ENCODE results near the gene SENP8. TPM values are rescaled to one million over a fixed set of nuclear protein-coding genes. Genes with fewer than 3 reads are reported as not detected.

The SENP8 gene
- total RNA-seq, 2 experiments from 2014 or later, result 0.69 to 4.6 TPM

DNA sequence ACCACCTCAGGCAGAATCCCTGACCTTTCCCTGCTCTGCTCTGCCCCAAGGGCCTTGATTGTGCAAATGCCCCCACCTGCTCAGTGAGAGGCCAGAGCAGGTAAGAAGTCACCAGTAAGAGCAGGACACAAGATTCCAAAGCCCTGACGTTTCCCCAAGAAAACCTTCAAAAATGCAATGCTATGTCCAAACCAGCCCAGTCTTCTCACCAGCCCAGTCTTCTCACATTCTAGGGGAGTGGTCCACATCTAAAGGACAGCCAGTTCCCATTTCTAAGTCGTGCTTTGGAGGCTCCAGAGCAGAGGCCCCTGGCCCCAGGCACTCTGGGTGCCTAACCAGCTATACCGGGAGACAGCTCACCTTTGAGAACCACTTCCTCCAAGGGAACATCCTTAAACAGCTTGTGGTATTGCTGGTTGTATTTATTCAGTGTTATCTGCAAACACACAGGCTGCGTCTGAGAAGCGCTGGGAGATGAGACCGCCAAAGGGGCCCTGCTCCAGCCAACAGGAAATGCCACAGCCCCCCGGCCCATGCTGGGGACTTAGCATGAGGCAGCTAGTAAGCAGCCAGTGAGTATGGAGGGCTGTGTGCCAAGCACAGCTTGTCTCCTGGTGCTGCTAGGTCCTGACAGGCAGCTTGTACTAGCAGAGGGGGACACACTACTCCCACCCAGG, 50.1 kb downstream of the SENP8 start:
- intact Hi-C loops (cut with micrococcal nuclease; ENCODE audit: unreplicated experiment), result no loop called here
- CTCF ChIA-PET (ENCODE audit: unreplicated experiment), result no interaction called here
- H3K9me3 ChIP-seq (ENCODE audit: low read length), result no peaks in the 10 kb centered on the region
- no peak overlapping the region for H3K27ac ChIP-seq (ENCODE audit: low read depth, low read length, poor library complexity, severe bottlenecking)
- no peaks in the 10 kb centered on the region for H3K79me2 ChIP-seq (ENCODE audit: insufficient read depth, low read depth, low read length)
- DNase-seq (ENCODE audit: low spot score), result no peak
- POLR2A ChIA-PET, result no interaction called here
- no peak overlapping the region for H3K4me3 ChIP-seq (ENCODE audit: low read depth, low read length, poor library complexity, severe bottlenecking)
- H3K9me2 ChIP-seq (ENCODE audit: insufficient read depth, low read length), result no peaks in the 10 kb centered on the region
- no peak overlapping the region for H3K4me2 ChIP-seq (ENCODE audit: low read length)
- no TSS peak for BruUV-seq (replicated peaks)
- H2AFZ ChIP-seq (ENCODE audit: low read length), result no peak overlapping the region
- no peaks in the 10 kb centered on the region for H3K36me3 ChIP-seq (ENCODE audit: insufficient read depth, low read length)
- no peak for TF ChIP-seq EZH2phosphoT487 (IDR thresholded peaks at IDR 0.05; ENCODE audit: borderline replicate concordance, low read depth, low read length)
- TF ChIP-seq, protein P1, sequence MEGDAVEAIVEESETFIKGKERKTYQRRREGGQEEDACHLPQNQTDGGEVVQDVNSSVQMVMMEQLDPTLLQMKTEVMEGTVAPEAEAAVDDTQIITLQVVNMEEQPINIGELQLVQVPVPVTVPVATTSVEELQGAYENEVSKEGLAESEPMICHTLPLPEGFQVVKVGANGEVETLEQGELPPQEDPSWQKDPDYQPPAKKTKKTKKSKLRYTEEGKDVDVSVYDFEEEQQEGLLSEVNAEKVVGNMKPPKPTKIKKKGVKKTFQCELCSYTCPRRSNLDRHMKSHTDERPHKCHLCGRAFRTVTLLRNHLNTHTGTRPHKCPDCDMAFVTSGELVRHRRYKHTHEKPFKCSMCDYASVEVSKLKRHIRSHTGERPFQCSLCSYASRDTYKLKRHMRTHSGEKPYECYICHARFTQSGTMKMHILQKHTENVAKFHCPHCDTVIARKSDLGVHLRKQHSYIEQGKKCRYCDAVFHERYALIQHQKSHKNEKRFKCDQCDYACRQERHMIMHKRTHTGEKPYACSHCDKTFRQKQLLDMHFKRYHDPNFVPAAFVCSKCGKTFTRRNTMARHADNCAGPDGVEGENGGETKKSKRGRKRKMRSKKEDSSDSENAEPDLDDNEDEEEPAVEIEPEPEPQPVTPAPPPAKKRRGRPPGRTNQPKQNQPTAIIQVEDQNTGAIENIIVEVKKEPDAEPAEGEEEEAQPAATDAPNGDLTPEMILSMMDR (conservative IDR thresholded peaks at IDR 0.05; ENCODE audit: low read length), result no peak
- no peaks in the 10 kb centered on the region for H3K4me1 ChIP-seq (ENCODE audit: insufficient read depth, low read length, poor library complexity, severe bottlenecking)
- H4K20me1 ChIP-seq (ENCODE audit: insufficient read depth, low read length), result no peaks in the 10 kb centered on the region

DNA sequence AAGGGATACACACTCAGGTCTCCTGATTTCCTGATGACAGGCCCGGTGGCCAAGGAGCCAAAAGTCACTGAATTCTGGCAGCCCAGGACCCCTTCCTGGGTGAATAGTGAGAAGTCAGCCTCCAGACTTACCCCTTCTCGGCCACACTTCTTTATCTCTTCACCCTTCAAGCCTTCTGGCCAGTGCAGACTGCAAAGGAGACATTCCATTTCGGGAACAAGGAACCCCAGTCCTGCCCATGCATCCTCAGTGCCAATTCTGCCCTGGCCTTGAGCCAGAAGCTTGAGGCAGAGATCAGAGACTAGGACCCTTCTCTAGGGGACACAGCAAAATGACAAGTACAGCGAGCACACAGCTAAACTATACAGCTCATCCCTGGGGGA, 50.6 kb downstream of the SENP8 start:
- Histone ChIP-seq H2AFZ (ENCODE audit: low read length) (no peak overlapping the region), H3K4me3 (ENCODE audit: low read depth, low read length, poor library complexity, severe bottlenecking) (no peak overlapping the region), H3K9me2 (ENCODE audit: insufficient read depth, low read length) (no peaks in the 10 kb centered on the region), H3K4me2 (ENCODE audit: low read length) (no peak overlapping the region), H4K20me1 (ENCODE audit: insufficient read depth, low read length) (no peaks in the 10 kb centered on the region), H3K27ac (ENCODE audit: low read depth, low read length, poor library complexity, severe bottlenecking) (no peak overlapping the region), H3K36me3 (ENCODE audit: insufficient read depth, low read length) (no peaks in the 10 kb centered on the region), H3K79me2 (ENCODE audit: insufficient read depth, low read depth, low read length) (no peaks in the 10 kb centered on the region), H3K9me3 (ENCODE audit: low read length) (no peaks in the 10 kb centered on the region), H3K4me1 (ENCODE audit: insufficient read depth, low read length, poor library complexity, severe bottlenecking) (no peaks in the 10 kb centered on the region)
- TF ChIP-seq EZH2phosphoT487 (IDR thresholded peaks at IDR 0.05; ENCODE audit: borderline replicate concordance, low read depth, low read length), result no peak
- TF ChIP-seq, protein P1 (conservative IDR thresholded peaks at IDR 0.05; ENCODE audit: low read length), result no peak
- ChIA-PET CTCF (ENCODE audit: unreplicated experiment) (no interaction called here), POLR2A (no interaction called here)
- intact Hi-C loops (cut with micrococcal nuclease; ENCODE audit: unreplicated experiment), result no loop called here
- no peak for DNase-seq (ENCODE audit: low spot score)
- BruUV-seq (replicated peaks), result no TSS peak

DNA sequence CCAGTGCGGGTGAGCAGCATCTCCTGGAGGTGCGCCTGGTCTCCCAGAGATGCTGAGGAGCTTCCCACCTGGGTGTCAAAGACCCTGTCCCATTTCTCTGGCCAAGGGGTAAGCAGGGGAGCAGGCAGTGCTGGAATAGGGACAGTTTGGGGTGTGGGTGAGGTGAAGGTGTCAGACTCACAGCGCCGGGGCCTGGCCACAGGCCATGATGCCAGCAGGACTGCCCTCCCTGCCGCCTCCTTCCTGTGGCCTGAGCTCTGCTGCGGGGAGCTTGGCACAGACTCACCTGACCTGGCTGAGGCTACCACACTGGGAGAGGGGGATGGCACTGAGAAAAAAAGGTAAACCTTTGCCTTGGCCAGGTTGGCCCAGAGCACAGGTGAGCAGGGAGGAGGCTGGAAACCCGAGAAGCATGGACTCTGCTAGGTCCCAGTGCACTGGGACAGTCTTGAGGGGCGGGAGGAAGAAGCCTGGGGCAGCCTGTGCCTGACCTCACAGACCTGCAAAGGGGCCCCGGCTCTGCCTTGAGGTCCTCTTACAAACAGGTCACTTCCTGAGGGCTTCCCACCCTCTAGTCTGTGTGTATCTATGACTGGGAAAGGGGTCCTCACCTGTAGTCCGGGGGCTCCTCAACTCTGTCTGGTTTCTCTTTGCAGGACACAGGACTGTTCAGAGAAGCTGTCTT, 51.2 kb downstream of the SENP8 start:
- H3K4me2 ChIP-seq (ENCODE audit: low read length), result no peak overlapping the region
- H3K79me2 ChIP-seq (ENCODE audit: insufficient read depth, low read depth, low read length), result no peaks in the 10 kb centered on the region
- H2AFZ ChIP-seq (ENCODE audit: low read length), result no peak overlapping the region
- no peak for TF ChIP-seq EZH2phosphoT487 (IDR thresholded peaks at IDR 0.05; ENCODE audit: borderline replicate concordance, low read depth, low read length)
- TF ChIP-seq, protein P1 (conservative IDR thresholded peaks at IDR 0.05; ENCODE audit: low read length), result no peak
- BruUV-seq (replicated peaks), result no TSS peak
- no peaks in the 10 kb centered on the region for H3K36me3 ChIP-seq (ENCODE audit: insufficient read depth, low read length)
- intact Hi-C loops (cut with micrococcal nuclease; ENCODE audit: unreplicated experiment), result no loop called here
- no peak overlapping the region for H3K4me3 ChIP-seq (ENCODE audit: low read depth, low read length, poor library complexity, severe bottlenecking)
- no peaks in the 10 kb centered on the region for H3K9me3 ChIP-seq (ENCODE audit: low read length)
- POLR2A ChIA-PET, result interaction anchor here (0.5 kb wide), 1 partner anchor 105 kb away, joined by 4 read pairs; no protein-coding TSS in a partner anchor
- no peaks in the 10 kb centered on the region for H4K20me1 ChIP-seq (ENCODE audit: insufficient read depth, low read length)
- no peaks in the 10 kb centered on the region for H3K9me2 ChIP-seq (ENCODE audit: insufficient read depth, low read length)
- H3K4me1 ChIP-seq (ENCODE audit: insufficient read depth, low read length, poor library complexity, severe bottlenecking), result no peaks in the 10 kb centered on the region
- CTCF ChIA-PET (ENCODE audit: unreplicated experiment), result interaction anchor here (0.6 kb wide), 1 partner anchor 387 kb away, joined by 3 read pairs; no protein-coding TSS in a partner anchor
- no peak overlapping the region for H3K27ac ChIP-seq (ENCODE audit: low read depth, low read length, poor library complexity, severe bottlenecking)
- DNase-seq (ENCODE audit: low spot score), result no peak
